Hepatocyte (in vitro differentiated cells): Measurements from ENCODE around the gene DPF3.

Experiments used
- EZH2 ChIP-seq: fragments of 200-600 bp; sonication (generic); IDR thresholded peaks from 2 replicates; pipeline ENCODE4 v1.6.1; 2016; ENCODE audit warnings: antibody characterized with exemption, mild to moderate bottlenecking, borderline replicate concordance
- TF ChIP-seq, protein P1 (sequence below): fragments of 200-600 bp; sonication (generic); IDR thresholded peaks from 2 replicates; pipeline ENCODE4 v1.5.1; 2016; ENCODE audit warnings: antibody characterized with exemption, mild to moderate bottlenecking; ENCODE audit not compliant: poor library complexity

- TF ChIP-seq, protein P1, sequence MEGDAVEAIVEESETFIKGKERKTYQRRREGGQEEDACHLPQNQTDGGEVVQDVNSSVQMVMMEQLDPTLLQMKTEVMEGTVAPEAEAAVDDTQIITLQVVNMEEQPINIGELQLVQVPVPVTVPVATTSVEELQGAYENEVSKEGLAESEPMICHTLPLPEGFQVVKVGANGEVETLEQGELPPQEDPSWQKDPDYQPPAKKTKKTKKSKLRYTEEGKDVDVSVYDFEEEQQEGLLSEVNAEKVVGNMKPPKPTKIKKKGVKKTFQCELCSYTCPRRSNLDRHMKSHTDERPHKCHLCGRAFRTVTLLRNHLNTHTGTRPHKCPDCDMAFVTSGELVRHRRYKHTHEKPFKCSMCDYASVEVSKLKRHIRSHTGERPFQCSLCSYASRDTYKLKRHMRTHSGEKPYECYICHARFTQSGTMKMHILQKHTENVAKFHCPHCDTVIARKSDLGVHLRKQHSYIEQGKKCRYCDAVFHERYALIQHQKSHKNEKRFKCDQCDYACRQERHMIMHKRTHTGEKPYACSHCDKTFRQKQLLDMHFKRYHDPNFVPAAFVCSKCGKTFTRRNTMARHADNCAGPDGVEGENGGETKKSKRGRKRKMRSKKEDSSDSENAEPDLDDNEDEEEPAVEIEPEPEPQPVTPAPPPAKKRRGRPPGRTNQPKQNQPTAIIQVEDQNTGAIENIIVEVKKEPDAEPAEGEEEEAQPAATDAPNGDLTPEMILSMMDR: no peak
- TF ChIP-seq EZH2: no peak
These were observed 216.2 kb downstream of the DPF3 start for GRCh38 chr14:72677664-72678063.
